ENCODE data around the gene LCOR.
A peak's percentile ranks its signal among the peaks of the same experiment; 100 is the strongest.

Gene LCOR

GRCh38 chr10:96835899-96836298, 3.8 kb downstream of the LCOR start:
- no peak for DNase-seq (ENCODE audit: low spot score)
- no peak overlapping the region for H3K4me3 ChIP-seq (ENCODE audit: severe bottlenecking)
- no peaks in the 10 kb centered on the region for H3K9me3 ChIP-seq (ENCODE audit: severe bottlenecking)
- no peak for ATAC-seq (ENCODE audit: low read depth)
- H3K36me3 ChIP-seq (ENCODE audit: low read depth): peaks cover 14% of the 10 kb centered on the region
- peaks cover 38% of the 10 kb centered on the region for H3K4me1 ChIP-seq (ENCODE audit: insufficient read depth, poor library complexity, severe bottlenecking)
- TF ChIP-seq CTCF (IDR thresholded peaks at IDR 0.05; ENCODE audit: poor library complexity, severe bottlenecking): no peak
- no peak overlapping the region for H3K27ac ChIP-seq (ENCODE audit: poor library complexity, severe bottlenecking)
- no peaks in the 10 kb centered on the region for H3K27me3 ChIP-seq (ENCODE audit: insufficient read depth, poor library complexity, severe bottlenecking)

- Histone ChIP-seq H3K27me3 (ENCODE audit: insufficient read depth, poor library complexity, severe bottlenecking) (no peaks in the 10 kb centered on the region), H3K9me3 (ENCODE audit: severe bottlenecking) (no peaks in the 10 kb centered on the region), H3K4me1 (ENCODE audit: insufficient read depth, poor library complexity, severe bottlenecking) (peaks cover 56% of the 10 kb centered on the region), H3K4me3 (ENCODE audit: severe bottlenecking) (no peak overlapping the region), H3K27ac (ENCODE audit: poor library complexity, severe bottlenecking) (no peak overlapping the region), H3K36me3 (ENCODE audit: low read depth) (peaks cover 14% of the 10 kb centered on the region)
- DNase-seq (ENCODE audit: low spot score) (no peak), ATAC-seq (ENCODE audit: low read depth) (no peak)
- no peak for TF ChIP-seq CTCF (IDR thresholded peaks at IDR 0.05; ENCODE audit: poor library complexity, severe bottlenecking)
Measured at GRCh38 chr10:96838529-96838928, 6.4 kb downstream of the LCOR start.

- Histone ChIP-seq H3K36me3 (ENCODE audit: low read depth) (peaks cover 14% of the 10 kb centered on the region), H3K27ac (ENCODE audit: poor library complexity, severe bottlenecking) (peak overlapping the region; percentile 76), H3K4me1 (ENCODE audit: insufficient read depth, poor library complexity, severe bottlenecking) (peaks cover 44% of the 10 kb centered on the region), H3K9me3 (ENCODE audit: severe bottlenecking) (no peaks in the 10 kb centered on the region), H3K27me3 (ENCODE audit: insufficient read depth, poor library complexity, severe bottlenecking) (no peaks in the 10 kb centered on the region), H3K4me3 (ENCODE audit: severe bottlenecking) (no peak overlapping the region)
- ATAC-seq (ENCODE audit: low read depth) (peak; percentile 88), DNase-seq (ENCODE audit: low spot score) (peak; percentile 62)
- no peak for TF ChIP-seq CTCF (IDR thresholded peaks at IDR 0.05; ENCODE audit: poor library complexity, severe bottlenecking)
Measured at GRCh38 chr10:96840841-96841518, 8.9 kb downstream of the LCOR start.

- peak overlapping the region; percentile 76 for H3K27ac ChIP-seq (ENCODE audit: poor library complexity, severe bottlenecking)
Measured at GRCh38 chr10:96842896-96843723, 11.0 kb downstream of the LCOR start.

More at GRCh38 chr10:96842896-96843723, 11.0 kb downstream of the LCOR start:
- peaks cover 60% of the 10 kb centered on the region for H3K4me1 ChIP-seq (ENCODE audit: insufficient read depth, poor library complexity, severe bottlenecking)
- H3K9me3 ChIP-seq (ENCODE audit: severe bottlenecking): no peaks in the 10 kb centered on the region
- H3K4me3 ChIP-seq (ENCODE audit: severe bottlenecking): no peak overlapping the region
- peak; percentile 49 for ATAC-seq (ENCODE audit: low read depth)
- TF ChIP-seq CTCF (IDR thresholded peaks at IDR 0.05; ENCODE audit: poor library complexity, severe bottlenecking): no peak
- no peak for DNase-seq (ENCODE audit: low spot score)
- H3K27me3 ChIP-seq (ENCODE audit: insufficient read depth, poor library complexity, severe bottlenecking): no peaks in the 10 kb centered on the region
- peaks cover 6% of the 10 kb centered on the region for H3K36me3 ChIP-seq (ENCODE audit: low read depth)

Measured in RWPE2 (cell line).